CD4-positive, alpha-beta T cell (primary cell): Measurements from ENCODE around the gene TRPM1. TPM values are rescaled to one million over a fixed set of nuclear protein-coding genes. Genes with fewer than 3 reads are reported as not detected.

Experiments
- ATAC-seq: fragments of 200-7000 bp; cut with Tn5 transposase; one replicate; pipeline ENCODE4 v1.10.0; 2022; ENCODE audit warnings: mild to moderate bottlenecking; ENCODE audit not compliant: poor library complexity
- CTCF ChIA-PET: fragments of 350-600 bp; sonication (Branson Sonifier 250); formaldehyde crosslinking; loops from one replicate; lab custom pipeline; 2021; ENCODE audit warnings: antibody characterized with exemption, inconsistent platforms; lab: Charles Lee
- POLR2A ChIA-PET: fragments of 350-600 bp; sonication (Branson Sonifier 250); formaldehyde crosslinking; loops from one replicate; lab custom pipeline; 2021; ENCODE audit warnings: antibody characterized with exemption, inconsistent platforms; lab: Charles Lee
- DNase-seq, 14 experiments: peaks; one replicate each; pipeline ENCODE4 v3.0.0-alpha.2; 2013 to 2020; ENCODE audit warnings: mixed read lengths in 2 of 14
- H3K27ac ChIP-seq, 2 donors: one replicate each; pipeline versions ENCODE4 v1.5.1 to v1.7.0; 2013; ENCODE audit warnings: low read length in 2 of 2, low read depth in 1 of 2, mild to moderate bottlenecking in 1 of 2
- H3K27me3 ChIP-seq, 2 experiments: 1 replicate in 1 of 2; 2 replicates in 1 of 2; pipeline versions ENCODE4 v1.6.1 to v1.7.0; 2013; ENCODE audit warnings: low read length in 2 of 2, control low read depth in 1 of 2, mild to moderate bottlenecking in 1 of 2, moderate library complexity in 1 of 2; ENCODE audit not compliant: insufficient read depth in 2 of 2, control insufficient read depth in 1 of 2
- H3K36me3 ChIP-seq: one replicate; pipeline ENCODE4 v1.6.1; 2013; ENCODE audit warnings: low read length, control low read depth; ENCODE audit not compliant: insufficient read depth
- H3K4me1 ChIP-seq: one replicate; pipeline ENCODE4 v1.6.1; 2013; ENCODE audit warnings: low read length, control low read depth; ENCODE audit not compliant: insufficient read depth
- H3K4me3 ChIP-seq: one replicate; pipeline ENCODE4 v1.5.1; 2013; ENCODE audit warnings: mild to moderate bottlenecking, low read length, moderate library complexity
- H3K9me3 ChIP-seq, 2 experiments: 1 replicate in 1 of 2; 2 replicates in 1 of 2; pipeline versions ENCODE4 v1.6.1 to v1.7.0; 2013; ENCODE audit warnings: low read length in 2 of 2, mild to moderate bottlenecking in 2 of 2, control low read depth in 1 of 2, moderate library complexity in 1 of 2; ENCODE audit not compliant: control insufficient read depth in 1 of 2, insufficient read depth in 1 of 2
- H3K27ac Mint-ChIP-seq: one replicate; pipeline ENCODE4 v1.8.0; 2020; ENCODE audit warnings: mixed read lengths
- H3K27me3 Mint-ChIP-seq: one replicate; pipeline ENCODE4 v1.8.0; 2021; ENCODE audit warnings: mixed read lengths
- H3K36me3 Mint-ChIP-seq: one replicate; pipeline ENCODE4 v1.8.0; 2021; ENCODE audit warnings: low read depth, mixed read lengths
- H3K4me1 Mint-ChIP-seq: one replicate; pipeline ENCODE4 v1.8.0; 2021; ENCODE audit warnings: low read depth, mixed read lengths
- H3K4me3 Mint-ChIP-seq: one replicate; pipeline ENCODE4 v1.8.0; 2020; ENCODE audit warnings: mild to moderate bottlenecking, mixed read lengths
- H3K9me3 Mint-ChIP-seq: one replicate; pipeline ENCODE4 v1.8.0; 2020; ENCODE audit warnings: mixed read lengths
- intact Hi-C, 2 experiments: fragments of 100-400 bp; cut with DNase I in 1 of 2; cut with micrococcal nuclease in 1 of 2; formaldehyde crosslinking; loops; one replicate each; pipeline versions ENCODE4 v1.15.1 to v1.9.0; 2023 to 2025; cut with DNase I, micrococcal nuclease
- total RNA-seq, 174 experiments: library from RNA in 2 of 174; stranded (reverse) in 2 of 174; gene quantifications; one replicate each; pipeline ENCODE4 v1.2.3 and lab custom pipeline; 2021 to 2026
- TF ChIP-seq, protein P1 (sequence below): fragments of 200-600 bp; IDR thresholded peaks from one replicate; pipeline ENCODE4 v1.8.0; 2022; ENCODE audit warnings: antibody characterized with exemption, mild to moderate bottlenecking

Gene TRPM1
- total RNA-seq, 2 experiments from 2014 or later, result not detected

DNA sequence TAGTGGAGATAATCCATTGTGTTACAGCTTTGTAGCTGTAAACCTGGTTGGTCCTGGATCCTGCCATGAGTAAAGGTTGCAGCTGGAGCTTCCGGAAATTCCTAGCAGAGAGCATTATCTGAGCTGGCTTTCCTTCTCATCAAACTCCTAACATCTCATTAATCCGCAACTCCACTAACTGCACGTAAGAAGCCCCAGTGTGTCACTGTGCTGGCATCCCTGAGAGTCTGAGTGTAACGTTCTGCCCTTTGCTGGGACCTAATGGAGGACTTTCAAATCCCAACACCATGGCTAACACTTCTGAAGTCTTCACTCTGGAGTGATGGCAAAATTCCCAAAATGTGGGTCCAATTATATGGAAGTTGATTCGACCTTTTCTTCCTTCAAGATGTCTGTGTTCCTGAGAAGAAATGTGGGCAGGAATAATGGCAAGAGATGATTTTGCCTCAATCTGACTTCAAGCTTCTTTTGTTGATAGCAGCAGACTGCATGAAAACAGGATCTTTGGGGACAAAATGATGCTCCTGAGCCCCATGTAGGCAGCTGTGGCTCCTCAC, 9.6 kb upstream of the TRPM1 start:
- POLR2A ChIA-PET, result no interaction called here
- H3K27me3 ChIP-seq, result peaks cover 0 to 6% of the 10 kb centered on the region in 2 experiments
- no peaks in the 10 kb centered on the region for H3K4me1 ChIP-seq
- peaks cover 4% of the 10 kb centered on the region in 2 experiments for H3K9me3 ChIP-seq
- H3K27ac Mint-ChIP-seq, result no peak overlapping the region
- intact Hi-C loops, result no loop called here
- H3K36me3 Mint-ChIP-seq, result no peaks in the 10 kb centered on the region
- H3K27ac ChIP-seq, result no peak overlapping the region
- DNase-seq (no peak), ATAC-seq (no peak)
- H3K4me1 Mint-ChIP-seq, result no peaks in the 10 kb centered on the region
- CTCF ChIA-PET, result no interaction called here
- H3K9me3 Mint-ChIP-seq, result peaks cover 5% of the 10 kb centered on the region
- H3K27me3 Mint-ChIP-seq, result peaks cover 17% of the 10 kb centered on the region
- no peaks in the 10 kb centered on the region for H3K36me3 ChIP-seq
- H3K4me3 Mint-ChIP-seq, result no peak overlapping the region
- TF ChIP-seq, protein P1, sequence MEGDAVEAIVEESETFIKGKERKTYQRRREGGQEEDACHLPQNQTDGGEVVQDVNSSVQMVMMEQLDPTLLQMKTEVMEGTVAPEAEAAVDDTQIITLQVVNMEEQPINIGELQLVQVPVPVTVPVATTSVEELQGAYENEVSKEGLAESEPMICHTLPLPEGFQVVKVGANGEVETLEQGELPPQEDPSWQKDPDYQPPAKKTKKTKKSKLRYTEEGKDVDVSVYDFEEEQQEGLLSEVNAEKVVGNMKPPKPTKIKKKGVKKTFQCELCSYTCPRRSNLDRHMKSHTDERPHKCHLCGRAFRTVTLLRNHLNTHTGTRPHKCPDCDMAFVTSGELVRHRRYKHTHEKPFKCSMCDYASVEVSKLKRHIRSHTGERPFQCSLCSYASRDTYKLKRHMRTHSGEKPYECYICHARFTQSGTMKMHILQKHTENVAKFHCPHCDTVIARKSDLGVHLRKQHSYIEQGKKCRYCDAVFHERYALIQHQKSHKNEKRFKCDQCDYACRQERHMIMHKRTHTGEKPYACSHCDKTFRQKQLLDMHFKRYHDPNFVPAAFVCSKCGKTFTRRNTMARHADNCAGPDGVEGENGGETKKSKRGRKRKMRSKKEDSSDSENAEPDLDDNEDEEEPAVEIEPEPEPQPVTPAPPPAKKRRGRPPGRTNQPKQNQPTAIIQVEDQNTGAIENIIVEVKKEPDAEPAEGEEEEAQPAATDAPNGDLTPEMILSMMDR, result no peak
- no peak overlapping the region for H3K4me3 ChIP-seq

- no peak for ATAC-seq
- POLR2A ChIA-PET, result no interaction called here
- no peak for DNase-seq
- Mint-ChIP-seq H3K36me3 (no peaks in the 10 kb centered on the region), H3K27ac (no peak overlapping the region), H3K4me1 (no peaks in the 10 kb centered on the region), H3K4me3 (no peak overlapping the region), H3K27me3 (peaks cover 6% of the 10 kb centered on the region), H3K9me3 (no peaks in the 10 kb centered on the region)
- Histone ChIP-seq H3K4me3 (no peak overlapping the region), H3K27ac (no peak overlapping the region), H3K9me3 (no peaks in the 10 kb centered on the region), H3K4me1 (no peaks in the 10 kb centered on the region), H3K27me3 (peaks cover 0 to 6% of the 10 kb centered on the region in 2 experiments), H3K36me3 (no peaks in the 10 kb centered on the region)
- TF ChIP-seq, protein P1, result no peak
- intact Hi-C loops, result no loop called here
- CTCF ChIA-PET, result no interaction called here
Observed at GRCh38 chr15:31108836-31109235, 7.3 kb upstream of the TRPM1 start.

GRCh38 chr15:31106495-31107300, 5.2 kb upstream of the TRPM1 start:
- intact Hi-C loops, result no loop called here
- ChIA-PET POLR2A (no interaction called here), CTCF (no interaction called here)
- no peaks in the 10 kb centered on the region for H3K9me3 ChIP-seq
- no peak overlapping the region for H3K4me3 Mint-ChIP-seq
- TF ChIP-seq, protein P1, result no peak
- no peak overlapping the region for H3K27ac ChIP-seq
- ATAC-seq (no peak), DNase-seq (no peak)
- H3K27me3 Mint-ChIP-seq, result peaks cover 3% of the 10 kb centered on the region
- no peaks in the 10 kb centered on the region for H3K4me1 ChIP-seq
- H3K9me3 Mint-ChIP-seq, result no peaks in the 10 kb centered on the region
- no peak overlapping the region for H3K27ac Mint-ChIP-seq
- no peak overlapping the region for H3K4me3 ChIP-seq
- no peaks in the 10 kb centered on the region for H3K36me3 Mint-ChIP-seq
- no peaks in the 10 kb centered on the region for H3K4me1 Mint-ChIP-seq
- no peaks in the 10 kb centered on the region for H3K36me3 ChIP-seq
- H3K27me3 ChIP-seq, result no peaks in the 10 kb centered on the region
